ENCODE measurements around the gene MYO3B. TPM values are rescaled to one million over a fixed set of nuclear protein-coding genes. Genes with fewer than 3 reads are reported as not detected.

The MYO3B gene
- total RNA-seq, 4 donors from 2014 or later: 0.34 to 0.95 (median 0.89) TPM

- H3K27me3 ChIP-seq: no peaks in the 10 kb centered on the region
- WGBS: 70% methylated on average over 1 of the region's 1 CpG
- no peak for TF ChIP-seq CTCF (IDR thresholded peaks at IDR 0.05)
- TF ChIP-seq POLR2AphosphoS5 (IDR thresholded peaks at IDR 0.05): no peak
- TF ChIP-seq POLR2A (IDR thresholded peaks at IDR 0.05): no peak
- no peak for TF ChIP-seq EP300 (IDR thresholded peaks at IDR 0.05)
- no peak overlapping the region for H3K4me3 ChIP-seq
- H3K9me3 ChIP-seq: no peaks in the 10 kb centered on the region
- H3K36me3 ChIP-seq: no peaks in the 10 kb centered on the region
- no peaks in the 10 kb centered on the region for H3K4me1 ChIP-seq
- H3K27ac ChIP-seq: no peak overlapping the region
- DNase-seq (ENCODE audit: low spot score in 2 of 2): no peak
Observed at GRCh38 chr2:170681311-170681710, 503.4 kb downstream of the MYO3B start.

GRCh38 chr2:170685591-170685990 lies 507.6 kb downstream of the MYO3B start:
- Histone ChIP-seq H3K36me3 (no peaks in the 10 kb centered on the region), H3K27me3 (no peaks in the 10 kb centered on the region), H3K9me3 (no peaks in the 10 kb centered on the region), H3K27ac (no peak overlapping the region), H3K4me3 (no peak overlapping the region), H3K4me1 (no peaks in the 10 kb centered on the region)
- 42% methylated on average over 4 of the region's 4 CpGs for WGBS
- DNase-seq (ENCODE audit: low spot score in 2 of 2): no peak
- TF ChIP-seq EP300 (IDR thresholded peaks at IDR 0.05) (no peak), POLR2A (IDR thresholded peaks at IDR 0.05) (no peak), CTCF (IDR thresholded peaks at IDR 0.05) (no peak), POLR2AphosphoS5 (IDR thresholded peaks at IDR 0.05) (no peak)

- H3K9me3 ChIP-seq: no peaks in the 10 kb centered on the region
- WGBS: 76% methylated on average over 5 of the region's 5 CpGs
- H3K27ac ChIP-seq: no peak overlapping the region
- H3K4me3 ChIP-seq: no peak overlapping the region
- DNase-seq (ENCODE audit: low spot score in 2 of 2): no peak
- no peaks in the 10 kb centered on the region for H3K36me3 ChIP-seq
- no peak for TF ChIP-seq POLR2A (IDR thresholded peaks at IDR 0.05)
- no peak for TF ChIP-seq POLR2AphosphoS5 (IDR thresholded peaks at IDR 0.05)
- no peak for TF ChIP-seq EP300 (IDR thresholded peaks at IDR 0.05)
- TF ChIP-seq CTCF (IDR thresholded peaks at IDR 0.05): no peak
- H3K4me1 ChIP-seq: no peaks in the 10 kb centered on the region
- H3K27me3 ChIP-seq: no peaks in the 10 kb centered on the region
Observed at GRCh38 chr2:170689481-170689880, 511.5 kb downstream of the MYO3B start.

GRCh38 chr2:170690640-170691039 lies 512.7 kb downstream of the MYO3B start:
- H3K4me3 ChIP-seq: no peak overlapping the region
- no peak for DNase-seq (ENCODE audit: low spot score in 2 of 2)
- 87% methylated on average over 8 of the region's 8 CpGs for WGBS
- TF ChIP-seq CTCF (IDR thresholded peaks at IDR 0.05): no peak
- TF ChIP-seq EP300 (IDR thresholded peaks at IDR 0.05): no peak
- TF ChIP-seq POLR2AphosphoS5 (IDR thresholded peaks at IDR 0.05): no peak
- no peak for TF ChIP-seq POLR2A (IDR thresholded peaks at IDR 0.05)
- no peaks in the 10 kb centered on the region for H3K4me1 ChIP-seq
- no peaks in the 10 kb centered on the region for H3K27me3 ChIP-seq
- no peaks in the 10 kb centered on the region for H3K9me3 ChIP-seq
- H3K27ac ChIP-seq: no peak overlapping the region
- no peaks in the 10 kb centered on the region for H3K36me3 ChIP-seq

GRCh38 chr2:170694316-170694715 lies 516.4 kb downstream of the MYO3B start:
- Histone ChIP-seq H3K36me3 (no peaks in the 10 kb centered on the region), H3K27me3 (peaks cover 7% of the 10 kb centered on the region), H3K27ac (no peak overlapping the region), H3K4me3 (no peak overlapping the region), H3K9me3 (no peaks in the 10 kb centered on the region), H3K4me1 (no peaks in the 10 kb centered on the region)
- DNase-seq (ENCODE audit: low spot score in 2 of 2): no peak
- WGBS: 83% methylated on average over 8 of the region's 11 CpGs
- TF ChIP-seq EP300 (IDR thresholded peaks at IDR 0.05) (no peak), POLR2AphosphoS5 (IDR thresholded peaks at IDR 0.05) (no peak), POLR2A (IDR thresholded peaks at IDR 0.05) (no peak), CTCF (IDR thresholded peaks at IDR 0.05) (no peak)
